H1 (cell line): ENCODE data around the gene LMO2. TPM values are rescaled to one million over a fixed set of nuclear protein-coding genes. Genes with fewer than 3 reads are reported as not detected.

ENCODE experiments used
- CTCF ChIA-PET: fragments of 300-600 bp; sonication (Branson Sonifier 250); formaldehyde crosslinking; loops from one replicate; lab custom pipeline; 2021; ENCODE audit not compliant: partially characterized antibody; lab: Charles Lee
- POLR2A ChIA-PET: fragments of 300-600 bp; sonication (Branson Sonifier 250); formaldehyde crosslinking; loops from one replicate; lab custom pipeline; 2021; ENCODE audit warnings: inconsistent platforms; ENCODE audit not compliant: partially characterized antibody; lab: Charles Lee
- DNase-seq, 2 experiments: peaks; one replicate each; pipeline versions ENCODE4 v3.0.0 to v3.0.0-alpha.2; 2010 to 2022; ENCODE audit warnings: low spot score in 2 of 2, low read depth in 1 of 2, mixed read lengths in 1 of 2
- FAIRE-seq: peaks from 2 replicates; lab custom pipeline; 2011; peaks lifted over from hg19 to GRCh38; lab: Jason Lieb, UNC
- H2AFZ ChIP-seq: 2 replicates; pipeline ENCODE4 v1.8.1; 2012; ENCODE audit warnings: low read length, inconsistent platforms
- H2AK5ac ChIP-seq: 2 replicates; pipeline ENCODE4 v1.6.1; 2013; ENCODE audit warnings: low read depth, low read length
- H2BK120ac ChIP-seq: replicated peaks from 2 replicates; pipeline ENCODE3; 2013; ENCODE audit warnings: low read depth, low read length, inconsistent platforms
- H2BK12ac ChIP-seq: 2 replicates; pipeline ENCODE4 v1.6.1; 2013; ENCODE audit warnings: low read depth, low read length
- H2BK15ac ChIP-seq: 2 replicates; pipeline ENCODE4 v1.6.1; 2013; ENCODE audit warnings: low read length
- H2BK20ac ChIP-seq: 2 replicates; pipeline ENCODE4 v1.6.1; 2013; ENCODE audit warnings: low read length
- H2BK5ac ChIP-seq: 2 replicates; pipeline ENCODE4 v1.6.1; 2013; ENCODE audit warnings: low read depth, low read length
- H3K14ac ChIP-seq: 2 replicates; pipeline ENCODE4 v1.6.1; 2013; ENCODE audit warnings: inconsistent platforms; ENCODE audit not compliant: insufficient read length
- H3K18ac ChIP-seq: 2 replicates; pipeline ENCODE4 v1.6.1; 2013; ENCODE audit warnings: low read length; ENCODE audit errors: extremely low read depth
- H3K23ac ChIP-seq: 2 replicates; pipeline ENCODE4 v1.6.1; 2013; ENCODE audit warnings: inconsistent platforms; ENCODE audit not compliant: insufficient read length
- H3K23me2 ChIP-seq: 2 replicates; pipeline ENCODE4 v1.6.1; 2013; ENCODE audit warnings: low read depth, low read length
- H3K27ac ChIP-seq: 2 replicates; pipeline ENCODE4 v1.6.1; 2011; ENCODE audit warnings: low read depth, low read length, inconsistent platforms
- H3K27me3 ChIP-seq, 4 experiments: replicated peaks in 1 of 4; 1 replicate in 1 of 4; 2 replicates in 3 of 4; pipeline versions ENCODE4 v1.6.1 to v1.8.1; 2011 to 2013; ENCODE audit warnings: low read length in 3 of 4, mild to moderate bottlenecking in 3 of 4, inconsistent platforms in 2 of 4, mixed read lengths in 2 of 4, moderate library complexity in 1 of 4; ENCODE audit not compliant: control insufficient read depth in 3 of 4, insufficient read depth in 3 of 4; ENCODE audit errors: extremely low read depth in 1 of 4
- H3K36me3 ChIP-seq, 4 experiments: 2 replicates each; pipeline versions ENCODE4 v1.6.1 to v1.8.1; 2011 to 2013; ENCODE audit warnings: mild to moderate bottlenecking in 4 of 4, low read length in 3 of 4, moderate library complexity in 2 of 4, control low read depth in 1 of 4, inconsistent platforms in 1 of 4; ENCODE audit not compliant: insufficient read depth in 4 of 4, control insufficient read depth in 2 of 4
- H3K4ac ChIP-seq: replicated peaks from 2 replicates; pipeline ENCODE3; 2013; ENCODE audit warnings: low read length, low read depth, mixed read lengths, inconsistent platforms; ENCODE audit not compliant: insufficient read length
- H3K4me1 ChIP-seq, 4 experiments: replicated peaks in 1 of 4; 1 replicate in 1 of 4; 2 replicates in 3 of 4; pipeline versions ENCODE4 v1.6.1 to v1.8.1; 2011 to 2013; ENCODE audit warnings: low read length in 3 of 4, inconsistent platforms in 2 of 4, mixed read lengths in 1 of 4; ENCODE audit not compliant: insufficient read depth in 4 of 4, control insufficient read depth in 3 of 4
- H3K4me2 ChIP-seq, 2 experiments: 2 replicates each; pipeline versions ENCODE4 v1.6.1 to v1.8.1; 2011 to 2013; ENCODE audit warnings: low read depth in 2 of 2, low read length in 2 of 2, control low read depth in 1 of 2, inconsistent platforms in 1 of 2, mild to moderate bottlenecking in 1 of 2; ENCODE audit not compliant: insufficient read depth in 1 of 2
- H3K4me3 ChIP-seq, 4 experiments: fragments of 200-600, 300-600 bp in 1 of 4; sonication (generic), shearing (Covaris generic), sonication (Bioruptor Twin) in 1 of 4; 2 replicates each; pipeline versions ENCODE4 v1.5.1 to v1.8.1; 2011 to 2016; ENCODE audit warnings: low read length in 4 of 4, low read depth in 3 of 4, control low read depth in 2 of 4, inconsistent platforms in 2 of 4, mild to moderate bottlenecking in 2 of 4, mixed read lengths in 1 of 4, moderate library complexity in 1 of 4; ENCODE audit not compliant: insufficient read depth in 2 of 4; ENCODE audit errors: extremely low read depth in 1 of 4
- H3K56ac ChIP-seq: replicated peaks from 2 replicates; pipeline ENCODE3; 2013; ENCODE audit warnings: low read depth, mild to moderate bottlenecking, mixed read lengths, low read length, inconsistent platforms; ENCODE audit not compliant: insufficient read length
- H3K79me1 ChIP-seq: 2 replicates; pipeline ENCODE4 v1.6.1; 2013; ENCODE audit warnings: low read depth, low read length, control low read depth
- H3K79me2 ChIP-seq, 2 experiments: 2 replicates each; pipeline versions ENCODE4 v1.6.1 to v1.8.1; 2012 to 2013; ENCODE audit warnings: low read length in 2 of 2, mild to moderate bottlenecking in 2 of 2, inconsistent platforms in 1 of 2; ENCODE audit not compliant: insufficient read depth in 2 of 2, control insufficient read depth in 1 of 2
- H3K9ac ChIP-seq, 4 experiments: replicated peaks in 1 of 4; 1 replicate in 1 of 4; 2 replicates in 3 of 4; pipeline versions ENCODE4 v1.6.1 to v1.8.1; 2011 to 2013; ENCODE audit warnings: low read depth in 3 of 4, low read length in 3 of 4, control low read depth in 2 of 4, mild to moderate bottlenecking in 2 of 4, moderate library complexity in 2 of 4, inconsistent platforms in 1 of 4; ENCODE audit errors: extremely low read depth in 1 of 4
- H3K9me3 ChIP-seq, 2 experiments: 2 replicates each; pipeline versions ENCODE4 v1.6.1 to v1.8.1; 2012 to 2013; ENCODE audit warnings: mild to moderate bottlenecking in 2 of 2, moderate library complexity in 2 of 2, control low read depth in 1 of 2, inconsistent platforms in 1 of 2, low read depth in 1 of 2, low read length in 1 of 2, mixed read lengths in 1 of 2; ENCODE audit not compliant: insufficient read depth in 2 of 2
- H4K20me1 ChIP-seq, 2 experiments: replicated peaks in 1 of 2; 2 replicates each; pipeline versions ENCODE3 to v1.8.1; 2011 to 2013; ENCODE audit warnings: inconsistent platforms in 2 of 2, low read length in 2 of 2, mild to moderate bottlenecking in 1 of 2; ENCODE audit not compliant: insufficient read depth in 2 of 2, control insufficient read depth in 1 of 2
- H4K5ac ChIP-seq: 2 replicates; pipeline ENCODE4 v1.6.1; 2013; ENCODE audit warnings: low read length, low read depth, mixed read lengths, inconsistent platforms; ENCODE audit not compliant: insufficient read length
- H4K8ac ChIP-seq: 2 replicates; pipeline ENCODE4 v1.8.0; 2013; ENCODE audit warnings: mild to moderate bottlenecking, moderate library complexity, low read length, inconsistent platforms; ENCODE audit not compliant: insufficient read depth; ENCODE audit errors: extremely low read depth
- H4K91ac ChIP-seq: replicated peaks from 2 replicates; pipeline ENCODE3; 2013; ENCODE audit warnings: low read length, mixed read lengths, inconsistent platforms; ENCODE audit not compliant: insufficient read length
- CHD2 ChIP-seq: IDR thresholded peaks from 2 replicates; pipeline ENCODE4 v1.6.1; 2012; ENCODE audit warnings: low read length, improper control_type of control experiment
- TEAD4 ChIP-seq: IDR thresholded peaks from 2 replicates; pipeline ENCODE4 v1.6.1; 2012; ENCODE audit warnings: low read depth, low read length, inconsistent platforms, mixed read lengths
- WGBS, 2 experiments: shearing (Covaris generic) in 1 of 2; methylation state at CpG; one replicate each; pipeline versions ENCODE4 v1.1.6 to v1.1.7; 2013 to 2015; ENCODE audit warnings: low lambda C conversion rate in 2 of 2, mixed read lengths in 2 of 2, inconsistent platforms in 1 of 2, low coverage in 1 of 2, missing lambda C conversion rate in 1 of 2; ENCODE audit not compliant: insufficient replicate concordance in 2 of 2, insufficient coverage in 1 of 2, insufficient read length in 1 of 2; ENCODE audit errors: extremely low coverage in 1 of 2, missing lambda C conversion rate in 1 of 2; 5-methylcytosine and 5-hydroxymethylcytosine counted together
- polyA plus RNA-seq, 7 experiments: library from polyadenylated mRNA; depleted of rRNA in 3 of 7; stranded (reverse) in 5 of 7; unstranded in 2 of 7; fragments of >200 nt in 5 of 7; fragments of 200-250 nt in 2 of 7; gene quantifications; 1 replicate in 5 of 7; 2 replicates in 1 of 7; 4 replicates in 1 of 7; pipeline versions ENCODE4 v1.2.1 to v1.2.3, GENCODE V29; 2011 to 2013; ENCODE audit warnings: missing spikeins in 2 of 7, mixed read lengths in 2 of 7
- total RNA-seq: library from RNA; stranded (reverse); fragmentation: NEBNext Ultra II Directional; extraction: Animal tissue kit (Norgen Biotek cat#: 25700); gene quantifications from 2 replicates; pipeline ENCODE4 v1.2.1, GENCODE V29; 2021

The LMO2 gene
- total and polyA plus RNA-seq, 2 of the 8 experiments (the other 6 are each of a cell fraction or from before 2014, with no cell fraction given): 1.6 to 2.7 TPM

DNA sequence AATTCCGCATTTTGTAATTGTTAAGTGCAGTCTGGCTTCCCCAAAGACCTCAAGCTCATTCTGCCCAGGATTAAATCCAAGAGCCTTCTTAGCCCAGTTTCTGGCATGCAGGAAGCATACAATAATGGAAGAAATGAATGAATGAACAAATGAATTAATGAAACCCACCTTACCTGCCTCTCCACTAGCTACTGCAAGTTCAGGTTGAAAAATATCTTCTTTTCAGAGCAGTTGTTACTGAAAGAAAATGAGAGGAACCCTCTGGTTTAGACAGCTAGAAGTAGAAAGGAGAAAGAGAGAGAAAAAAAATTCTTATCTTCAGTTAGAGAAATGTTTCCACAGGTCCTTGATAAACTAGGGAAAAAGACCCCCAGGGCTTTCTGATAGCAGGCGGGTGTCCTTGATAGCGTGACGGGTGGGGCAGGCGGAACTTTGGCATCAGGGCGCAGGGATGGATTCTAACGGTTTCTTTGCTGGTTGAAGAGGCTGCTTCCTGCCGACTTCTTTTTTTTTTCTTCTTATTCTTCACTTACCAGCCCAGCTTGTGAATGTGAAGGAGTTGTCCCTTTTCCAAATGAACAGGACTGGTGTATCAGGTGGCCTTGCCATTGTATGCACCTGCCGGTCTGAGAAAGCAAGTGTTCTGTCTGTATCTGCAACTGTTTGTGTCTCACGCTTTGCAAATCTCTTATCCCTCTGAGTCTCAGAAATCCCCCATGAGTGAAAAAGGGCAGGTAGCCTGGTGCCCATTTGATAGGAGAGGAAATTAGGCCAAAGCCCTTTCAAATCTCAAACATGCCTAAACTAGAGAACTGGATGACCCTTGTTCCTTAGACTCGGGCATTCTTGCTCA is 10.0 kb downstream of the LMO2 start:
- Histone ChIP-seq H3K27ac (no peak overlapping the region), H3K27me3 (no peaks in the 10 kb centered on the region), H2AK5ac (no peak overlapping the region), H3K23ac (no peak overlapping the region), H3K18ac (no peak overlapping the region), H2BK120ac (no peak overlapping the region), H3K4ac (no peak overlapping the region), H3K9me3 (no peaks in the 10 kb centered on the region), H3K4me3 (no peak overlapping the region), H3K14ac (no peak overlapping the region), H2BK20ac (no peak overlapping the region), H4K8ac (no peak overlapping the region), H4K5ac (no peak overlapping the region), H3K9ac (no peak overlapping the region), H3K56ac (no peak overlapping the region), H2BK12ac (no peak overlapping the region), H4K91ac (no peak overlapping the region), H3K4me1 (peaks cover 0 to 5% (median 0%) of the 10 kb centered on the region in 4 experiments; a peak in 1 of 7 replicates), H3K23me2 (no peaks in the 10 kb centered on the region), H3K79me2 (no peaks in the 10 kb centered on the region), H4K20me1 (no peaks in the 10 kb centered on the region), H3K36me3 (no peaks in the 10 kb centered on the region; a peak in 1 of 8 replicates), H2BK5ac (no peak overlapping the region), H2BK15ac (no peak overlapping the region), H2AFZ (no peak overlapping the region), H3K4me2 (no peak overlapping the region), H3K79me1 (no peaks in the 10 kb centered on the region)
- TF ChIP-seq TEAD4: no peak
- no peak for TF ChIP-seq CHD2
- 88% methylated on average over 10 of the region's 11 CpGs; no CpG with 5 or more reads in 1 of the 2 experiments for WGBS, 2 experiments
- ChIA-PET POLR2A (no interaction called here), CTCF (interaction anchor here (1.0 to 2.1 kb wide), 5 partner anchors 47 to 106 kb away, joined by 3 to 6 read pairs (median 6); no protein-coding TSS in a partner anchor)
- DNase-seq (no peak), FAIRE-seq (no peak)
